NCI-H1930 (cell line): ENCODE results near the gene HEY2.

Experiments
- DNase-seq, 2 experiments: peaks; one replicate each; lab custom pipeline; 2025; lab: John Stamatoyannopoulos, UW

Gene HEY2

DNA sequence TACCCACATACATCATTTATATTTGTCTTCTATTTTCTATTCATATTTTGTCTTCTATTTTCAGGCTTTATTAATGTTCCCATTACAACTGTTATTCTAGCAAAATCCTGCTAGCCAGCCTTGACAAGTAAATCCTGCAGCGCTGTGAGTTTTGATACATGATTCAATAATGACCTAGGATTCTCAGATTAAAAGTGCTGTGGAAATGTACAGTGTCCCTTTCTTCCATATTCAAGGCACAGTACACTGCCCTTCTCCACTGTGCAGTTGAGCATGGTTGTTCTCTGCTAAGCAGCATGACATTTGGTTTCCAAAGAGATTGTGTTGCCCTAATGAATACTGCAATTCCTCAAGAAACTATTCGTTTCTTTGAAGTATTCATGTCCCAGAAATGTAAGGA lies 5.8 kb upstream of the HEY2 start:
- DNase-seq: no peak

- no peak for DNase-seq
Measured at GRCh38 chr6:125745281-125746018, 4.0 kb upstream of the HEY2 start.

DNA sequence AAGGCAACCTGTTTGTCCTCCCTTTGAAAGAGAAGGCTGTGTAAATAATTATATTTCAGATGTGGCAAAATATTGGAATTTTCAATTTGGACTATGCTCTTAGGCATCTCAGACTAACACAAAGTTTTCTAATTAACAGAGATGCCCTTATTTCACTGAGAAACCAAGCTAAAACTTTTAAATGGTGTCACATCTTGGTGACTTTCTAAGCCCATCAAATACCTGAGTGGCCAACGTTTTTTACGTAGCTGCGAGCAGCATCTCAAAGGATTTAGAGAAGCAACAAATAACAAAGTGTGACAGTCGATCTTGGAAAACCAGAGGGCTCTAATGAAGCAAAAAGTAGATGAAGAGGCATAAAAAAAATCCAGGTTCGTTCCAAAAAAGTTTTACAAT lies 3.4 kb upstream of the HEY2 start:
- no peak for DNase-seq

DNA sequence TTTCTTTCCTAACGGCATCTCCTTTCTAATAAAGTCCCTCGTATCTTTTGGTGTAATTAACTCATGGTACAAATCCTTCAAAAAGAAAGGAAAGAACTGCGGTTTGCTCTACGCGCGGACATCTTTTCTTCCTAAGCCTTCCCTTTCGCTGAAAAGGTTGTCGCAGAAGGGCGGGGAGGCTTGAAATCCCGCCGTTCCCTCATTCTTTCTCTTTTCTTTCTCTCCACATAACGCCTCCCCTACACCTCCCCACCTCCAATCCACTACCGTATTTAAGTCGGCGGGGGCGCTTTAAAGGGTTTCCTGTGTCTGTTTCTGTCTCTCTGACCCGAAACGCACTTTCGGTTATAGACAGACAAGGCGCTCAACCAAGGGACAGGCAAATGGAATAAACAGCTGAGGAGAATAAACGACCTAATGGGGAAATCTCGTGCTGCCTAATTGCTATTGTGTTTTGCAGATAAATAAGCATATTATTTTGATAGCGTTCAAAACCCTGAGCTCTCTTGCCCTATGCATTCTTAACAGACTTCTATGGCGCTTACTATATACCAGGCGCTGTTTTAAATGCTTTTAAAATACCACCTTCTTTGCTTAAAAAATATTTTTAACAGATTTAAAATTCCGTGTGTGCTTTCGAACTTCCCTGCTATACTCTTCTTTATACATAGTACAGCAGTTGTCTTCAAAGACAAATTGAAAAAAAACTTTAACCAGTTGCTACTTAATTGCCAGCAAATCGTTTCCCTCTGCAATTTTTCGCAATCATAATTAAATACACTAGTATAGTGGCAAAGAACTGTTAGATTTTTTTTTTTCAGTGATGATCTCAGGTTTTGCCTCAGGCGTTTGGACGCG lies 2.5 kb upstream of the HEY2 start:
- DNase-seq: peak; percentile 52 to 59

DNA sequence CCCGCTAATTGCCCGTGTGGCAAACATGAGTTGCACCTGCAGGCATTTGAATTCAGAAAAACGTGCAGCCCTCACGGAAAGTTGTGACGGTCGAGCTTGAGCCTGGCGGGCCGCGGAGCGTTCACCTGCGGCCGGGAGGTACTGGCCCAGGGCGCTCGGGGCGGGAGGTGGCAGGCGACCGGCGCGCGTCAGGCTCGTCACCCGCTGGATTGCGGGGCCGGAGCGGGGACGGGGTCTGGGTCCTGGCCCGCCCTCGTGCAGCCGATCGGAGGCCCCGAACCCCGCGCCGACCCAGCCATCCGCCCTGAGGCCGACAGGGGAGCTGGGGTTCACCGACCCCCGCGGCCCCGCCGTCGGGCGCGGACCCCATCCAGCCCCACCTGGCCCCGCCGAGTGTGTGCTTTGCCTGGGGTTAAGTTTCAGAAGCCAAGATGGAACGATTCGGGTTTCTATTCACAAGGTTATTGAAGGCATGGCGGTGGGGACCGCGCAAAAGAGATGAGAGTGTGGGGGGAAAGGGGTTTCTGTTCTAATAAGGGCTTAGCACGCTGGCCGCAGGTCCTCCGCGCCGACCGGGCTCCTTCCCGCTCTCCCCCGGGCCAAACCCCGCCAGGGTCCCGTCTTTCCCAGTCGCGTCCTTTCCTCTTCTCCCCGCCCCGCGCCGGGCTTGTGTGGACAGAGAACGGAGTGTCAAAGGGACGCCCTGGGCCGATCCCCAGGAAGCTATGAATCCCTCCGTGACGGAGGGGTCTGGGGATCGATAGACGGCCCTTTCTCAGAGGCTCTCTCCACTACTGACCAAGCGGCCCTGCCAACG lies 1.6 kb upstream of the HEY2 start:
- DNase-seq: peak; percentile 11 to 29

GRCh38 chr6:125748406-125749172 lies 843 bp upstream of the HEY2 start:
- DNase-seq: peak in 1 of 2 experiments; percentile 8

DNA sequence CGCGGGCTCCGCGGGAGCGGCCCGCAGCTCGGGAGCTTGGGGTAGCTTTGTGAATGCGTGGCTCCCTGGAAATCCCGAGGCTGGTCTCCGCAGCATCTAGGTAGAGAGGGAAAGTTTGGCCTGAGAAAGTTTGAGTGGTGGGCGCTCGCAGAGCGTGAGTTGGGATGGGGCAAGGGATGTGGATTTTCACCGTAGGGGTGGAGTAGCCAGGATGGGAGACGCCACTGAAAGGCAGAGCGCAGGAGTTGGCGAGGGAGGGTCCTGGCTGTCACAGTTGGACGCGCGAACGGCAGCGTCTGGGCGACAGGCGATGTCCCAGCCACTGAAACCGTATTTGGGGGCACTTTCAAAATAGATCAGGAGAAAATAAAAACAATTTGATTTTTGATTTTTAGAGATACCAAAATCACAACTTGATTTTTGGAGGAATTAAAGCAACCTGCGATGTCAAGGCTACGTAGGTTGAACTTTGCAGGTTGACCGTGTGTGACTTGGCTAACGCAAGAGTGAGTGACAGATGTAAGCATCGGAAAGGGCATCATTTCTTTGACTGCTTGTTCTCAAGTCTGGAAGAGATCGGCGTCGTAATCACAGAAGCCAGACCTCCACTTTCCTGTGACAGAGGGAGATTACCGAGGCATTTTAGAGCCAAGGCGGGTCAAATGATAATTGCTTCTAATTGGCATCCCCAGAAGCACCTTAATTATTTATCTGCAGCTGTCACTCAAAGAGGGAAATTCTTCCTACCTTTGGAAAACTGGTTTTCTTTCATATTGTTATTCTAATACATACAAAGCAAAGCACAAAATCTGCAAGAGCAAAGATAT lies 646 bp downstream of the HEY2 start:
- no peak for DNase-seq

GRCh38 chr6:125750692-125751333 lies 1.4 kb downstream of the HEY2 start:
- no peak for DNase-seq

- DNase-seq: no peak
Measured at GRCh38 chr6:125751334-125751916, 2.0 kb downstream of the HEY2 start.

DNA sequence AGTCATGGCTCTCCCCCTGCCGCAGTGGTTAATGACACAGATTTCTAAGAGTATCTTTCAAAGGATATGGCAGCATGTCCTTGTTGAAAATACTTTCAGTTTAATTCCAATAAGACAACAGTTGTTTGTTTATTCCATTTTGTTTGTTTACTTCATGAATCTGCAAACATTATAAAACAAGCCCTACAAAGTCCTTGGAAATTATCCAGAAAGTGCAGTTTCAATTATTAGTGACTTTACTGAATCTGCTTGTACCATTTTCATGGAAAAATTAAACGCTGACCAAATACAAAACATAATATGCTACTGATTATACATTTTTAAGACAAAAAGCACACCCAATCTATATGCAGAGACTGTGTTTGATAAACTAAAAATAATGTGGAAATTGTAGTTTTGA lies 3.3 kb downstream of the HEY2 start:
- no peak for DNase-seq

DNA sequence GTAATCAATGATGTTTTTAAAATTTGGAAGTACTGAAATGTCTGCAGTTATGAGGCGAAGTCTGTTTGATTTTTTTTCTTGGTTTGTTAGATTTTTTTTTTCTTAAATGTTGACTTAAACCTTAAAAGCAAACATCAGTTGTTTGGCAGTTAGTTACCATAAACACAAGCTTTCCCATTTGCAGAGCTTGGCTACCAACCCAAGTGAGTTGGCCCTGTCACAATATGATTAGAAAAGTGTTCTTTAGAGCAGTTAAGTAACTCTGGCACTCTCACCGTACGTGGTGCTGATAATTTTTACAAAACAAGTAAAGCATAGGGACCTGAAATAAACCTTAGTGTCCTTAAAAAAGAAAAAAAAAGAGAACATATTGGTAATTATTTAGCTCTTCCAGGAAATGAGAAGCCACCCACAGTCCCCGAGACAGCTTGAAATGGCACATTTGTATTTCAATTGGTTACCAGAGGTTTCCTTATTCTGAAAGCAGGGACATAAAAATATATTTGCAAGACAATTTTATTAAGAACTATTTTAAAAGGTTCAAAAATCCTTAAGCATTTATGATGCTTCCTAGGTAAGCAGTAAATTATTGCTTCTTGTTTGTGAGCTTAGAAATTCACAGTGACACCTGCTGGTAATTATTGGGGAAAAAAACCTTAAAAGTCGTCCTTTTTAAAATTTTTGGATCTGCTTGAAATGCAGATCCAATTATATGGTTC lies 3.9 kb downstream of the HEY2 start:
- peak in 1 of 2 experiments; percentile 8 for DNase-seq

GRCh38 chr6:125753937-125754259 lies 4.5 kb downstream of the HEY2 start:
- DNase-seq: no peak

- DNase-seq: no peak
Measured at GRCh38 chr6:125754566-125754965, 5.1 kb downstream of the HEY2 start.

- no peak for DNase-seq
Measured at GRCh38 chr6:125759184-125759902, 9.9 kb downstream of the HEY2 start.

DNA sequence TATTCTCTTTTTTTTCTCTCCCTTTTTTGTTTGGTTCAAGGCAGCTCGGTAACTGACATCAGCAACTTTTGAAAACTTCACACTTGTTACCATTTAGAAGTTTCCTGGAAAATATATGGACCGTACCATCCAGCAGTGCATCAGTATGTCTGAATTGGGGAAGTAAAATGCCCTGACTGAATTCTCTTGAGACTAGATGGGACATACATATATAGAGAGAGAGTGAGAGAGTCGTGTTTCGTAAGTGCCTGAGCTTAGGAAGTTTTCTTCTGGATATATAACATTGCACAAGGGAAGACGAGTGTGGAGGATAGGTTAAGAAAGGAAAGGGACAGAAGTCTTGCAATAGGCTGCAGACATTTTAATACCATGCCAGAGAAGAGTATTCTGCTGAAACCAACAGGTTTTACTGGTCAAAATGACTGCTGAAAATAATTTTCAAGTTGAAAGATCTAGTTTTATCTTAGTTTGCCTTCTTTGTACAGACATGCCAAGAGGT lies 10.6 kb downstream of the HEY2 start:
- DNase-seq: no peak

- no peak for DNase-seq
Measured at GRCh38 chr6:125764121-125764671, 14.8 kb downstream of the HEY2 start.

DNA sequence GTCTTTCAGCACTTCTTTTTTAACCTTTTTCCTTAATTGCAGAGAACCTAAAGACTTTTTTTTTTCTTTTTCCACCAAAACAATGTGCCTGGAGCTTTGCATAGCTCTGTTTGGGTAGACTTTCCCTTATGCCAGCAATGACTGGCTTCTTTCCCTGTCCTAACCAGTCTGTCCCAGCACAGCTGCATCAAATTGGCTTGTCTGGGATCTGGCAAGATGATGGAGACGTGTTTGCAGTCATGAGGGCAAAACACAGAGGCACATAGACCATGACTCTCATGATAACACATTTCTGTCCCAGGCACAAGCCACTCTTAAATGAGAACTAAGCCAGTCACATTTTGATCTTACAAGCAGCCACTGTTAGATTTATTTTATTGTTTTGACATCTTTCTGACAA lies 16.5 kb downstream of the HEY2 start:
- no peak for DNase-seq

GRCh38 chr6:125766641-125767040 lies 17.2 kb downstream of the HEY2 start:
- DNase-seq: no peak
